HCT116 (cell line): ENCODE results near the gene TMEM147. TPM values are rescaled to one million over a fixed set of nuclear protein-coding genes. Genes with fewer than 3 reads are reported as not detected.

Source experiments
- ATAC-seq: fragments of 200-7000 bp; cut with Tn5 transposase; 2 replicates; pipeline ENCODE4 v1.9.1; 2020; ENCODE audit warnings: mild to moderate bottlenecking, moderate library complexity
- BruUV-seq: library from RNA; stranded (reverse); fragments of 400-500 nt; replicated peaks from 2 replicates; lab custom pipeline; 2021; lab: Mats Ljungman, UMichigan
- CTCF ChIA-PET: fragments of 300-600 bp; sonication (Branson Sonifier 250); formaldehyde crosslinking; loops from one replicate; lab custom pipeline; 2021; ENCODE audit warnings: antibody characterized with exemption; lab: Charles Lee
- POLR2A ChIA-PET: fragments of 300-600, 350-600 bp; sonication (Branson Sonifier 250); formaldehyde crosslinking; loops from one replicate; lab custom pipeline; 2021; ENCODE audit warnings: antibody characterized with exemption; lab: Charles Lee
- RAD21 ChIA-PET, 2 experiments: fragments of 300-600 bp; sonication (Branson Sonifier 250); formaldehyde crosslinking; loops; one replicate each; lab custom pipeline; 2023; ENCODE audit warnings: low total read pairs in 2 of 2; ENCODE audit not compliant: uncharacterized antibody in 2 of 2, unreplicated experiment in 2 of 2, low non-redundant PET in 1 of 2; lab: Charles Lee
- DNase-seq: peaks from one replicate; pipeline ENCODE4 v3.0.0-alpha.2; 2010; ENCODE audit warnings: low read depth, low spot score
- H2AFZ ChIP-seq: fragments of 200-600 bp; shearing (Covaris generic), sonication (generic); 2 replicates; pipeline ENCODE4 v1.6.1; 2017; ENCODE audit warnings: low read depth, mixed run types, mixed read lengths, antibody characterized with exemption, low read length; ENCODE audit not compliant: poor library complexity, severe bottlenecking
- H3K27ac ChIP-seq: 2 replicates; pipeline ENCODE4 v1.5.1; 2012; ENCODE audit warnings: low read depth, low read length
- H3K27me3 ChIP-seq: fragments of 200-600 bp; sonication (generic); 2 replicates; pipeline ENCODE4 v1.6.1; 2016; ENCODE audit warnings: mixed run types, low read length, mixed read lengths; ENCODE audit not compliant: insufficient read depth
- H3K36me3 ChIP-seq, 2 experiments: fragments of 200-500 bp in 1 of 2; fragments of 200-600 bp in 1 of 2; sonication (Bioruptor generic) in 1 of 2; sonication (generic) in 1 of 2; 2 replicates each; pipeline versions ENCODE4 v1.5.1 to v1.6.1; 2014 to 2016; ENCODE audit warnings: low read length in 2 of 2, inconsistent platforms in 1 of 2, mixed read lengths in 1 of 2, mixed run types in 1 of 2; ENCODE audit not compliant: insufficient read depth in 2 of 2, control insufficient read depth in 1 of 2
- H3K4me1 ChIP-seq, 2 experiments: fragments of 200-600 bp in 1 of 2; sonication (generic) in 1 of 2; 2 replicates each; pipeline versions ENCODE4 v1.5.1 to v1.6.1; 2012 to 2017; ENCODE audit warnings: low read length in 2 of 2, inconsistent platforms in 1 of 2, mild to moderate bottlenecking in 1 of 2, mixed read lengths in 1 of 2, mixed run types in 1 of 2, moderate library complexity in 1 of 2; ENCODE audit not compliant: insufficient read depth in 2 of 2, control insufficient read depth in 1 of 2
- H3K4me2 ChIP-seq: fragments of 200-600 bp; sonication (generic); 2 replicates; pipeline ENCODE4 v1.6.1; 2017; ENCODE audit warnings: mixed run types, low read length, mixed read lengths
- H3K4me3 ChIP-seq, 2 experiments: fragments of 200-600 bp in 1 of 2; sonication (generic) in 1 of 2; replicated peaks in 1 of 2; 2 replicates each; pipeline ENCODE4 v1.5.1; 2011 to 2016; ENCODE audit warnings: low read length in 2 of 2, control low read depth in 1 of 2, low read depth in 1 of 2, mild to moderate bottlenecking in 1 of 2, mixed read lengths in 1 of 2, mixed run types in 1 of 2
- H3K79me2 ChIP-seq: fragments of 200-600 bp; sonication (generic); 2 replicates; pipeline ENCODE4 v1.6.1; 2017; ENCODE audit warnings: mild to moderate bottlenecking, mixed run types, low read length, moderate library complexity, mixed read lengths; ENCODE audit not compliant: insufficient read depth
- H3K9ac ChIP-seq: fragments of 200-600 bp; sonication (generic); 2 replicates; pipeline ENCODE4 v1.6.1; 2016; ENCODE audit warnings: low read length, mixed read lengths
- H3K9me2 ChIP-seq: fragments of 200-600 bp; sonication (generic), shearing (Covaris generic); 2 replicates; pipeline ENCODE4 v1.6.1; 2017; ENCODE audit warnings: mixed run types, mild to moderate bottlenecking, moderate library complexity; ENCODE audit not compliant: insufficient read depth
- H3K9me3 ChIP-seq, 2 experiments: fragments of 200-500 bp in 1 of 2; fragments of 200-600 bp in 1 of 2; sonication (Bioruptor generic) in 1 of 2; sonication (generic) in 1 of 2; 2 replicates each; pipeline ENCODE4 v1.6.1; 2014 to 2017; ENCODE audit warnings: low read length in 2 of 2, mixed read lengths in 2 of 2, inconsistent platforms in 1 of 2, low read depth in 1 of 2, mild to moderate bottlenecking in 1 of 2, mixed run types in 1 of 2, moderate library complexity in 1 of 2; ENCODE audit not compliant: control insufficient read depth in 1 of 2, insufficient read depth in 1 of 2
- H4K20me1 ChIP-seq: fragments of 200-600 bp; sonication (generic), shearing (Covaris generic); 2 replicates; pipeline ENCODE4 v1.6.1; 2017; ENCODE audit warnings: mixed run types, mild to moderate bottlenecking, moderate library complexity; ENCODE audit not compliant: insufficient read depth
- ATF3 ChIP-seq: IDR thresholded peaks from 2 replicates; pipeline ENCODE4 v1.6.1; 2012
- CBX3 ChIP-seq: IDR thresholded peaks from 2 replicates; pipeline ENCODE4 v1.6.1; 2012; ENCODE audit warnings: low read depth
- EGR1 ChIP-seq: IDR thresholded peaks from 2 replicates; pipeline ENCODE4 v1.6.1; 2012; ENCODE audit warnings: low read depth
- ELF1 ChIP-seq: IDR thresholded peaks from 2 replicates; pipeline ENCODE4 v1.6.1; 2012; ENCODE audit warnings: low read depth, borderline replicate concordance
- EZH2 ChIP-seq: fragments of 200-600 bp; sonication (generic); IDR thresholded peaks from 2 replicates; pipeline ENCODE4 v1.6.1; 2017; ENCODE audit warnings: antibody characterized with exemption, mixed run types
- EZH2phosphoT487 ChIP-seq: fragments of 200-600 bp; IDR thresholded peaks from 2 replicates; pipeline ENCODE4 v1.6.1; 2018; ENCODE audit warnings: antibody characterized with exemption, borderline replicate concordance
- FOSL1 ChIP-seq: IDR thresholded peaks from 2 replicates; pipeline ENCODE4 v1.6.1; 2012; ENCODE audit warnings: low read depth
- JUND ChIP-seq: IDR thresholded peaks from 2 replicates; pipeline ENCODE4 v1.6.1; 2012
- REST ChIP-seq: IDR thresholded peaks from 2 replicates; pipeline ENCODE4 v1.6.1; 2012; ENCODE audit warnings: low read depth
- ZNF274 ChIP-seq: fragments of 200-500 bp; sonication (Bioruptor generic); IDR thresholded peaks from 2 replicates; pipeline ENCODE4 v1.6.1; 2014; ENCODE audit warnings: mild to moderate bottlenecking, low read depth, low read length, inconsistent platforms
- intact Hi-C: fragments of 100-400 bp; cut with micrococcal nuclease; formaldehyde crosslinking; loops from 2 replicates; pipeline ENCODE4 v1.10.0; 2022
- total RNA-seq: library from RNA; stranded (reverse); gene quantifications from one replicate; pipeline ENCODE4 v1.2.1, GENCODE V29; 2021; ENCODE audit not compliant: unreplicated experiment
- TF ChIP-seq, protein P1 (sequence below): IDR thresholded peaks from 2 replicates; pipeline ENCODE4 v1.6.1; 2012

Gene TMEM147
- total RNA-seq, 1 experiment from 2014 or later, result 128 TPM

DNA sequence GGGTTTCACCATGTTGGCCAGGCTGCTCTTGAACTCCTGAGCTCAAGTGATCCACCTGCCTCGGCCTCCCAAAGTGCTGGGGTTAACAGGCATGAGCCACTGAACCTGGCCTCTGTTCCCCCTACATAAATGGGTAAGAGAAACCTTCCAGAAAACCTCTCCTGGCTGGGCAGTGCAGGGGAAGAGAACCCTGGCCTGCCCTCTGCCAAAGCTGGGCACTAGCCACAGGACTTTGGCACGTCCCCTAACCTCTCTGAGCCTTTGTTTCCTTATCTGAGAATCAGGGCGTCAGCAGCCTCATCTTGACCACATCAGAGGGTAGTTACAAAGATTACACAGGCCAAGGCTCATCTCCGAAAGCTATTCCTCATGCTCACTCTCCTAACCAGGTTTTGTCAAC, 19.6 kb upstream of the TMEM147 start:
- H4K20me1 ChIP-seq, result no peaks in the 10 kb centered on the region
- H3K9me3 ChIP-seq, result no peaks in the 10 kb centered on the region
- H3K9me2 ChIP-seq, result no peaks in the 10 kb centered on the region
- H3K36me3 ChIP-seq, result no peaks in the 10 kb centered on the region
- BruUV-seq, result no TSS peak
- no peak overlapping the region for H2AFZ ChIP-seq
- CTCF ChIA-PET, result interaction anchor here (0.8 kb wide), 1 partner anchor 23 kb away, joined by 3 read pairs; no protein-coding TSS in a partner anchor
- POLR2A ChIA-PET, result interaction anchor here (1.0 kb wide), 1 partner anchor 15 kb away, joined by 3 read pairs; no protein-coding TSS in a partner anchor
- no peaks in the 10 kb centered on the region for H3K79me2 ChIP-seq
- ATAC-seq, result no peak
- no peak for DNase-seq
- TF ChIP-seq ATF3 (no peak), JUND (no peak), ZNF274 (no peak), REST (no peak), EZH2 (no peak), EZH2phosphoT487 (no peak), EGR1 (no peak), FOSL1 (no peak), ELF1 (no peak), CBX3 (no peak)
- TF ChIP-seq, protein P1, sequence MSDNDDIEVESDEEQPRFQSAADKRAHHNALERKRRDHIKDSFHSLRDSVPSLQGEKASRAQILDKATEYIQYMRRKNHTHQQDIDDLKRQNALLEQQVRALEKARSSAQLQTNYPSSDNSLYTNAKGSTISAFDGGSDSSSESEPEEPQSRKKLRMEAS, result no peak
- H3K27me3 ChIP-seq, result no peaks in the 10 kb centered on the region
- RAD21 ChIA-PET, result no interaction called here
- H3K27ac ChIP-seq, result no peak overlapping the region
- no peak overlapping the region for H3K9ac ChIP-seq
- no peak overlapping the region for H3K4me3 ChIP-seq
- intact Hi-C loops, result no loop called here
- H3K4me2 ChIP-seq, result no peak overlapping the region
- H3K4me1 ChIP-seq, result peaks cover 0 to 8% of the 10 kb centered on the region in 2 experiments; a peak in 2 of 4 replicates
